Measurements from ENCODE around the gene USP17L28.
"Not testable (repeated sequence)": the region's sequence is repeated elsewhere in the genome, so short reads cannot be mapped to it uniquely, and the experiment has no call there.

The USP17L28 gene

DNA sequence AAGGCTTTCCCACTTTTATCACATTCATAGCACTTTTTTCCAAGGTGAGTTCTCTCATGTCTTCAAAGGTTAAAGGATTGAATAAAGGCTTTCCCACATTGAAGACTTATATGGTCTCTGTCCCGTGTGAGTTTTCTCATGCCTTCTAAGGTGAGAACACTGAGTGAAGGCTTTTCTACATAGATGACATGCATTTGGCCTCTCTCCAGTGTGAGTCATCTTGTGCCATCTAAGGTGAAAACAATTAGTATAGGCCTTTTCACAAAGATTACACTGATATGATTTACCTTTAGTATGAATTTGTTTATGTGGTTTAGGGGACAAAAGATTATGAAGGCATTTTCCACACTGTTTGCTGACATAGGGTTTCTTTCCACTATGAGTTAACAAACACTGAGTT lies 35.4 kb downstream of the USP17L28 start:
- Histone ChIP-seq H3K27ac (no peak overlapping the region), H3K9me3 (ENCODE audit: severe bottlenecking) (no peaks in the 10 kb centered on the region), H3K4me3 (ENCODE audit: low read depth, low read length) (no peak overlapping the region), H3K36me3 (no peaks in the 10 kb centered on the region), H3K27me3 (ENCODE audit: insufficient read depth, low read depth, severe bottlenecking) (peaks cover 6% of the 10 kb centered on the region)
- DNase-seq, result no peak
- TF ChIP-seq, protein P1, sequence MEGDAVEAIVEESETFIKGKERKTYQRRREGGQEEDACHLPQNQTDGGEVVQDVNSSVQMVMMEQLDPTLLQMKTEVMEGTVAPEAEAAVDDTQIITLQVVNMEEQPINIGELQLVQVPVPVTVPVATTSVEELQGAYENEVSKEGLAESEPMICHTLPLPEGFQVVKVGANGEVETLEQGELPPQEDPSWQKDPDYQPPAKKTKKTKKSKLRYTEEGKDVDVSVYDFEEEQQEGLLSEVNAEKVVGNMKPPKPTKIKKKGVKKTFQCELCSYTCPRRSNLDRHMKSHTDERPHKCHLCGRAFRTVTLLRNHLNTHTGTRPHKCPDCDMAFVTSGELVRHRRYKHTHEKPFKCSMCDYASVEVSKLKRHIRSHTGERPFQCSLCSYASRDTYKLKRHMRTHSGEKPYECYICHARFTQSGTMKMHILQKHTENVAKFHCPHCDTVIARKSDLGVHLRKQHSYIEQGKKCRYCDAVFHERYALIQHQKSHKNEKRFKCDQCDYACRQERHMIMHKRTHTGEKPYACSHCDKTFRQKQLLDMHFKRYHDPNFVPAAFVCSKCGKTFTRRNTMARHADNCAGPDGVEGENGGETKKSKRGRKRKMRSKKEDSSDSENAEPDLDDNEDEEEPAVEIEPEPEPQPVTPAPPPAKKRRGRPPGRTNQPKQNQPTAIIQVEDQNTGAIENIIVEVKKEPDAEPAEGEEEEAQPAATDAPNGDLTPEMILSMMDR (IDR thresholded peaks at IDR 0.05; ENCODE audit: low read depth, low read length), result no peak

DNA sequence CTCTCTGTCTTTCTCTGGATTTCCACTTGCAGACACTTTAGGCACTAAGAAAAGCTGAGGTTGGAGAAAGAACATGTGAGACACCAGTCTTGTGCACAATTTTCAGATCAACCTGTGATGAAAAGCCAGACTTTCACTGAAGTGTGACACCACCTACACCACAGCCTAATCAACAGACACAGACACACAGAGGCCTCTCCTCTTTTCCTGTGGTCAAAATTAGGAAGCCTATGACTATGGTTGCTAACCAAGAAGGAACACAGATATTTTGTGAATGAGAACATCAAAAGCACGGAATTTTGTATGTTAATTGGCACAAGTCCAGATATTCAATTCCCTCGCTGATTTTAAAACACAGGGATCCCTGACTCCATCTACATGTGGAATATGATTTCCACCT lies 40.3 kb downstream of the USP17L28 start:
- H3K4me3 ChIP-seq (ENCODE audit: low read depth, low read length); H3K27ac ChIP-seq; DNase-seq; H3K9me3 ChIP-seq (ENCODE audit: severe bottlenecking); H3K36me3 ChIP-seq: not testable (repeated sequence)
- peaks cover 25% of the 10 kb centered on the region for H3K27me3 ChIP-seq (ENCODE audit: insufficient read depth, low read depth, severe bottlenecking)
